Epidermal melanocyte (primary cell): ENCODE data around the gene MYO1G.

Source experiments
- DNase-seq: peaks from one replicate; pipeline ENCODE4 v3.0.0; 2011; ENCODE audit warnings: low spot score; ENCODE audit not compliant: insufficient read length

Gene MYO1G

GRCh38 chr7:44967571-44968446 is 11.0 kb downstream of the MYO1G start:
- no peak for DNase-seq

GRCh38 chr7:44966731-44967538 is 11.9 kb downstream of the MYO1G start:
- no peak for DNase-seq

GRCh38 chr7:44965937-44966730 is 12.7 kb downstream of the MYO1G start:
- DNase-seq, result no peak

GRCh38 chr7:44965441-44965903 is 13.3 kb downstream of the MYO1G start:
- no peak for DNase-seq

- no peak for DNase-seq
These were observed 13.9 kb downstream of the MYO1G start for GRCh38 chr7:44964831-44965440.

- no peak for DNase-seq
These were observed 14.4 kb downstream of the MYO1G start for GRCh38 chr7:44964384-44964830.

GRCh38 chr7:44963364-44964290 is 15.2 kb downstream of the MYO1G start:
- DNase-seq, result no peak

GRCh38 chr7:44962483-44963251 is 16.1 kb downstream of the MYO1G start:
- peak; percentile 64 for DNase-seq

GRCh38 chr7:44961844-44962482 is 16.9 kb downstream of the MYO1G start:
- no peak for DNase-seq

GRCh38 chr7:44960011-44960580 is 18.7 kb downstream of the MYO1G start:
- no peak for DNase-seq

- DNase-seq, result no peak
These were observed 19.3 kb downstream of the MYO1G start for GRCh38 chr7:44959433-44959951.

- no peak for DNase-seq
These were observed 20.0 kb downstream of the MYO1G start for GRCh38 chr7:44958645-44959344.

- DNase-seq, result no peak
These were observed 22.6 kb downstream of the MYO1G start for GRCh38 chr7:44956157-44956766.

GRCh38 chr7:44955733-44956132 is 23.1 kb downstream of the MYO1G start:
- no peak for DNase-seq

- DNase-seq, result no peak
These were observed 25.7 kb downstream of the MYO1G start for GRCh38 chr7:44953156-44953555.

GRCh38 chr7:44949303-44949702 is 29.5 kb downstream of the MYO1G start:
- no peak for DNase-seq

- no peak for DNase-seq
These were observed 33.3 kb downstream of the MYO1G start for GRCh38 chr7:44945479-44945878.
